ENCODE measurements around the gene OR5D16.
"Not testable (repeated sequence)": the region's sequence is repeated elsewhere in the genome, so short reads cannot be mapped to it uniquely, and the experiment has no call there.

Gene OR5D16

DNA sequence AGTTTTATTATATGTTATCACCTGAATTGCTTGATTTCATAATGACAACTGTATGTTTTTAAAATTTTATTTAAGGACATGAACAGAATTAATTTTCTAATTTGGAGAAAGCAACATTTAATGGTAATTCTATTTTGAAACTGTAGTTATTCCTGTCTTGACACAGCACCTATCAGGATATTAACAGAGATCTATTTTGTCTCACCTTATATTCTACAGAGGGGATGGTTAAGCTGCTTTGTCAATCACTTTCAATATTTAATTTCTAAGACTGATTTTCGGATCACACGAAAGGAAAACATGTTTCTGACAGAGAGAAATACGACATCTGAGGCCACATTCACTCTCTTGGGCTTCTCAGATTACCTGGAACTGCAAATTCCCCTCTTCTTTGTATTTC is at the start of gene OR5D16:
Gene OR5D16, plus strand, starts transcription at position 301 of the 400 bp plus-strand sequence. Its CDS starts 0 bp downstream, at position 301.
- no peak for DNase-seq (ENCODE audit: low read depth, low spot score)

DNA sequence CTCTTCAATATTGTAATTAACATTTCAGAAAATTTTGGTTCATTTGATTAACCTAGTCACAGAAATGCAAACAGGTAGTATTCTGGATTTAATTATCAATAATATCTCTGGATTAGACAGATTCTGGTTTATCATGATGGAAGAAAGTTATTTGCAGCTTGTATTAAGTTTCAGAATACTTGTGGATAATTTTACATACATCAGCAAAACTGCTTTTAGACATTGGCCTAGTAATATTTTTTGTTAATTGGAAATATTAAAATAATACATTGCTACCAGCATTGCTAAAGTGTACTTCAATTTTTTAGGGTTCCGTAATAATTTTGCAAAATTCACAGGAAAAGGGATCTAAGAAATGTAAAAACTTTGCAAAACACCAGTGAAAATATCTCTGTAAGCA is 46.9 kb upstream of the OR5D16 start:
- no peak for DNase-seq (ENCODE audit: low read depth, low spot score)

DNA sequence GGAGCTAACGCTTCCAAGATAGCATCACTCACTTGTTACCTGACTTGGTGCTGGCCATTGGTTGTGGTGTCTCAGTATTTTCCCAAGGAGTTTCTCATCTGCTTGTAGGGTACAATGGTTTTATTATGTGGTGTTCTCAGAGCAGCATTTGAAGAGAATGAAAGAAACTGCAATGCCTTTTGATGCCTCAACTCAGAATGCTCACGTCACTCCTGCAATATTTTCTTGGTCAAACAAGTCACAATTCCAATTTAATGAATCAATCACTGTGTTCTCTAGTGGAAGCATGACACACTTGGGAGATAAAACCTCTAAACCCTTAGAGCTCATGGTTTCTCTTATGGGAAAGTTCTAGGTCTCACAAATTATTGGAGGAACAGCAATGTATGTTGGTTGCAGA is 45.2 kb upstream of the OR5D16 start:
- DNase-seq (ENCODE audit: low read depth, low spot score), result no peak

DNA sequence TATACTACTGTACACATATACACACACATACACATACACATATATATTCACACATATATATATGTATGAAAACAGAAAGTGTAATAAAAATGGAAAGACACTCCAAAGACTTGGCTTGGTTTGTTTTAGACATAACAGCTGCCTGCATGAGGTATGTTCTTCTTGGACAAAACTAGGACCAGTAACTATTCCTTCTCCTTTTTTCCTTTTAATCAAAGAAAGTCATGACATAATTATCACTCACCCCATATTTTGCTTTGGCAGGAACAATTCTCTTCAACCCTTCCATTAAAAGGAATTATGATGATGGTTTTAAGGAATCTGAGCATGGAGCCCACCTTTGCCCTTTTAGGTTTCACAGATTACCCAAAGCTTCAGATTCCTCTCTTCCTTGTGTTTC is 43.3 kb upstream of the OR5D16 start, which contains the start of gene OR5D14:
Gene OR5D14, plus strand, starts transcription at position 301 of the 400 bp plus-strand sequence. Its CDS starts 0 bp downstream, at position 301.
- DNase-seq (ENCODE audit: low read depth, low spot score), result no peak

DNA sequence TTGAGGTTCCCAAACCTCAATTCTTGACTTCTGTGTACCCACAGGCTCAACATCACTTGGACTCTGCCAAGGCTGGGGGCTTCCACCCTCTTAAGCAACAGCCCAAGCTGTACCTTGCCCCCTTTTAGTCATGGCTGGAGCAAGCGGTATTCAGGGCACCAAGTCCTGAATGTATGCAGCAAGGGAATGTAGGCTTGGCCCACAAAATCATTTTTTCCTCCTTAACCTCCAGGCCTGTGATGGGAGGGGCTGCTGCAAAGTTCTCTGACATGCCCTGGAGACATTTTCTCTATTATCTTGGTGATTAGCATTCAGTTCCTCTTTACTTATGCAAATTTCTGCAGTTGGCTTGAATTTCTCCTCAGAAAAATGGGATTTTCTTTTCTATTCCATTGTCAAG is 32.3 kb upstream of the OR5D16 start:
- DNase-seq (ENCODE audit: low read depth, low spot score), result no peak

DNA sequence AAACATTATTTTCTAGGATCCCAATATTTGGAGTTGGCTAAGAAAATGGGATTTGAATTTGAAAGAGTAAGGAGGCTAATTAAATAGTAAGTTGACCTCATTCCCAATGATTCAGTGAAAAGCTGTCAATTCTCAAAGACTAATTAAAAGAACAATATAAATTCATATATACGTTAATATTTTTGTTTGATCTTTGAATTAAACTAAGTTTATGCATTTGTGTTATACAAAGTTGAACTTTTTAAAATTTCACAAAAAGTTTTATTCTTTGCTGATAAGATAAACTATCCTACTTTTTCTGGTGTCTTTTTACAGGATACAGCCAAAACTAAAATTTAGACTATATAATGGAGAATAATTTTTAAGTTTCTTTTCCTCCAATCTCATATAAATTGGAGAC is 27.5 kb upstream of the OR5D16 start, which contains the start of gene OR5L1:
Gene OR5L1, plus strand, starts transcription at position 301 of the 400 bp plus-strand sequence. CDS start 100 bp downstream, outside the sequence.
- DNase-seq (ENCODE audit: low read depth, low spot score), result no peak

DNA sequence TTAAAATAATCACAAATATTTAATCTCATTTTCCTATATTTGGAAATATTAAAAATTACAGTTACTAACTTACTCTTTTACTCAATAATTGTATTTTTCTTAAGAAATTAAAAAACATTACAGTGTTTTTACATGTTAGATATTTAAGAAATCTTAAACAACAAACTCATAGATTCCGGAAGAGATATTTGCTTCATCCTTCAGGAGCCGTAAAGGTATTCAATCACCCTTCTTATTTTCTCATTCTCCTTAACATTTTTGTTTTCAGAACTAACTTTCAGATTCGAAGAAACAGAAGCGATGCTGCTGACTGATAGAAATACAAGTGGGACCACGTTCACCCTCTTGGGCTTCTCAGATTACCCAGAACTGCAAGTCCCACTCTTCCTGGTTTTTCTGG is 19.2 kb upstream of the OR5D16 start, which contains the start of gene OR5D18:
Gene OR5D18, plus strand, starts transcription at position 301 of the 400 bp plus-strand sequence. Its CDS starts 0 bp downstream, at position 301.
- DNase-seq (ENCODE audit: low read depth, low spot score), result no peak

DNA sequence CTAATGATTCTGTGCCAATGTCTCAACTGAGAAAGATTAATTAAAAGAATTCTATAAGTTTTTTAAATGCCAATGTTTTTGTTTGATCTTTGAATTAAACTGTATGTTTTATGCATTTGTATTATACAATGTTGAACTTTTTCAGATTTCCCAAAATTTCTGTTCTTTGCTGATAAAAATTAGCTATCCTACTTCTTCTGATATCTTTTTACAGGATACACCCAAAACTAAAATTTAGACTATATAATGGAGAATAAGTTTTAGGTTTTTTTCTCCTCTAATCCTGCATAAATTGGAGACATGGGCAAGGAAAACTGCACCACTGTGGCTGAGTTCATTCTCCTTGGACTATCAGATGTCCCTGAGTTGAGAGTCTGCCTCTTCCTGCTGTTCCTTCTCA is 11.6 kb upstream of the OR5D16 start, which contains the start of gene OR5L2:
Gene OR5L2, plus strand, starts transcription at position 301 of the 400 bp plus-strand sequence. Its CDS starts 0 bp downstream, at position 301.
- DNase-seq (ENCODE audit: low read depth, low spot score), result no peak

DNA sequence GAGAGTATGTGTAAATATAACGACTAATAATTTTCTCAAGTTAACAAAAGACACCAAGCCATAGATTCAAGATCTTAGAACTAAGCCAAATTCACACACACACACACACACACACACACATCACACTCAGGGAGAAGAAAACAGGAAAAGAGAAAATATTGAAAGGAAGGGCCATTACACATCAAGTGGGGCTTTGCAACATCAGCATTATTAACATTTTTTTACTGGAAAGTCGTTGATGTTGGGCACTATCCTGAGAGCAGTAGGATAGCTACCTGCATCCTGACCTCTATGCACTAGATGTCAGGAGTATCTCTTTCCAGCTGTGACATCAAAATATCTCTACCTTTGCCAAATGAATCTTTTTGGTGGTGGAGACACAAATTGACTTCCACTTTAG is 8.9 kb downstream of the OR5D16 start:
- no peak for DNase-seq (ENCODE audit: low read depth, low spot score)

DNA sequence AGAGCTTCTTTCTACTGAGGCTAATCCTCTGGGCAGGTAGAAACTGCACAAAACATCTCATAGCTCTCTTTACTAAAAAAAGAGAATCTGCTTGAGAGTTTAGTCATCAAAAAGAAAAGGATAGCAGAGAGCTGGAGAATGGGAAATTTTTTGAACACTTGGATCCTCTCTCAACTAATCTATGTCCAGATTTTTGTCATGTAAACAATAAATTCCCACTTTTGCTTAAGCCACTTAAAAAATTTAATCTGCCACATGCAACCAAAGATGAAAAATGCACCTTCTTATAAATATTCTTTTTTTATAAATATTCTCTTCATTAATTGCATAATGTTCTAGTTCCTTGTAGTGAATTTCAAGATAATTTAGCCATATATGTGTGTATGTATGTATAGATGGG is 10.5 kb downstream of the OR5D16 start:
- no peak for DNase-seq (ENCODE audit: low read depth, low spot score)

DNA sequence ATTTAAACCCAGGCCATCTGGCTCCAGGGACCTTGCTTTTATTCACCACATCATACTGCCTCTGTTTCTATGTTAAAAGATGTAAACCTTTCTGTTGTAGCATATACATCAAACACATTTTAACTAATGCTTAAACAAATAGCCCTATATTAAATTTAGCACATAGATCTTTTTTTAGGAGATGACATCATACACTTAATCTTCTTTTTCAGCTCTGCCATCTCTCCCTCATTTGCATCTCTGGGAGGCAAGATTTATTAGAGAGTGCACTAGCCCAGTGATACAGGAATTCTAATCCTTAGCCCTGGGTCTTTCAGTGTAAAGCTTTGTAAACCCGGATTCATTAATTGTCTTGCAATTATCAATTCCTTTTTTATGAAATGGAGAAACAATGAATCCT is 13.6 kb downstream of the OR5D16 start:
- no peak for DNase-seq (ENCODE audit: low read depth, low spot score)

DNA sequence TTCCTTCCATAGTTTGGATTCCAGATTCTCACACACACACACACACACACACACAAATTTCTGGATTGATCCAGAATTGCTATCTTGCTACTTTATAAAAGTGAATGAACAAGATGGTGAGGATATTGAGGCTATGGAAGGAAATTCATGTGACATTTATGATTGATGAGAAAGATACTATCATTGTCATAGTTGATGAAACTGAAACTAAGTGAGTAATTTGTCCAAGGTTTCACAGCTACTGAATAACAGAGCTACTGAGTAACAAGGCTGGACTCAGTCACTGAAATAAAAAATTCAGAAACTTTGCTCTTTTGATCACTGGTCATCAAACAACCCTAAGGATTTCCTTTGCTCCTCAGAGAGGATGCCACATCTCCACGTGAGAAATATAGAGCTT is 16.2 kb downstream of the OR5D16 start:
- DNase-seq (ENCODE audit: low read depth, low spot score), result no peak

DNA sequence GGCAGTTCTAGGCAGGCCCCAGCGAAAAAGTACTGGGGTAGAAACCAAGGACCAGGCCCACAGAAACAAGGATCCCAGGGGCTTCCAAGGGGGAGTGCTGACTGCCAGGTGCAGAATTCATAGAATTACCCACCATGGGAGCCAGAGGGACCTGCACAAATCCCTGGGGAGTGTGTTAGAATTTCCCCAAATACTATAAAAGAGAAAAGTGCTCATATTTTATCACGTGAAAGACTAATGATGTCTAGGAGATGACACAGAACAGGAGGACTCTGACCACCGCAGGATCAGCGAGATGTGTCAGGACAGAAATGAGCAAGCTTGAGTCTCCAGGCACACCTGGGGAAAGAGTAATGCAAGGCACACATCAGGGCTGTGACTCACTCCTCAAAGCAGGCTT is 28.8 kb downstream of the OR5D16 start:
- not testable (repeated sequence) for DNase-seq (ENCODE audit: low read depth, low spot score)

DNA sequence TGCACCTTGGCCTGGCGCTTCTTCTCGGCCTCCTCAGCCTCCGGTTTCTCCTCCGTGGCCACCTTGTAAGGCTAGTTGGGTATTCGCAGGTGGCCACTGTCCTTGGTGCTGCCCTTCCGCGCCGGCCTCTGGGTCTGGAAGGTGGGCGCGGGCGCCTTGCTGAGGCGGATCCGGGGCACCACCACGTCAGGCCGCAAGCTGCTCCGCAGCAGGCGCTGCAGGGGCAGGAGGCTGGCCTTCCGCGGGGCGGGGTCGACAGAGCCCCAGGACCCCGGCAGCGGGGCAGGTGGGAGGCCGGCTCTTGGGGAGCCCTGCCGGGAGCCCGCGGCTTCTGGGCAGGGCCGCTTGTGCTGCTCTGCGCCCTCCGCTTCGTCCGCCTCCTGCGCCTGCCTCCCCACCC is 34.2 kb downstream of the OR5D16 start:
- not testable (repeated sequence) for DNase-seq (ENCODE audit: low read depth, low spot score)

DNA sequence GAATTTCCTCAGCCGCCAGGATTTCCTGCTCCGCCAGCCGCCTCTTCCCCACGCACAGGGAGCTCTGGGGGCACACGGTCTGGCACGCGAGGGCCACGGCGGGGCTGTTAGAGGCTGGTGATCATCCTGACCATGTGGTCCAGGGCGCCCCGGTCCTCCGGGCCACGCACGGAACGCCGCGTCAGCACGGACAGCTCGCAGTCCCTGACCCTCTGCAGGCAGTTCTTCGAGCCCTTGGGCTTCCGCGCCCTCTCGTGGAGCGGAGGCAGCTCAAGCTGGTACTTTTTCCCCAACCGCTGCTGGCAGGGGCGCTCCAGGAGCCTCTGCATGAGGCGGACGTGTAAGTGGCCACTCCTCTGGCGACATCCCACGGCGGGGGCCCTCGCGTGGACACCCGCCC is 34.6 kb downstream of the OR5D16 start:
- not testable (repeated sequence) for DNase-seq (ENCODE audit: low read depth, low spot score)

DNA sequence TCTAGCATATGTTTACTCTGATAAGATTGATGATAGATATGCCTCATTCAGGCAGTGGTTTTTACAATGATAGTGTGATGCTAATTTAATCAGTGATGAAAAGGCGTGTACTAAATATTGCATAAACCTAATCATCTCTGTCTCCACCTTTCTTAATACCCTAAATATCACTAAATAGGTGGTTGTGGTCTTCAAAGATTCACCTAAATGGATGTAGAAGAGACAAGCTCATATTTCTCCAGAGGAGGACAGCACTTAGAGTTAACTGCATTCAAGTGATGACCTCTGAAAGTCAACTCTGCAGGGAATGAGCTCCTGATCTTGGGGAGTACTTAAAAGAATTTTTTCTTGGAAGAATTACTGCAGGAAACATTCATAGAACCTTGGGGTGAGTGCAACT is 44.4 kb downstream of the OR5D16 start, which contains the start of gene TRIM51:
Gene TRIM51, plus strand, starts transcription at position 301 of the 400 bp plus-strand sequence. CDS start 2,132 bp downstream, outside the sequence.
- not testable (repeated sequence) for DNase-seq (ENCODE audit: low read depth, low spot score)

DNA sequence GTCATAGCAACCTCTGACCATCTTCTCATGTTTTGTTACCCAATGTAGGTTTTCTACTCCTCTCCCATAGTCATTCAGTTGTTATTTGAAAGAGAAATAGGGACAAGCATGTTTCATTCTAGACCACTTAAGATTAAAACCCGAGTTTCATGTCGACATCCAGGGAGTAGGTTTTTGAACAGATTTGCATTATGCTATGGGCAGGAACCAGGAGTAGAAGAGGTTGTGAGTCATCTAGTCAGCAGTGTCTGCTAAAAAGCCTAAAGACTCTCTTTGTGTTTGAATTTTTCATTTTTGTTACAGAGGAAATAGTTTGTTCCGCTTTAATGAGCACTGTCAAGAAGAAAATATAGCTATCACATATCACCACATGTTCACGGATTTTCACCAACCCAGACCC is 46.4 kb downstream of the OR5D16 start:
- not testable (repeated sequence) for DNase-seq (ENCODE audit: low read depth, low spot score)

DNA sequence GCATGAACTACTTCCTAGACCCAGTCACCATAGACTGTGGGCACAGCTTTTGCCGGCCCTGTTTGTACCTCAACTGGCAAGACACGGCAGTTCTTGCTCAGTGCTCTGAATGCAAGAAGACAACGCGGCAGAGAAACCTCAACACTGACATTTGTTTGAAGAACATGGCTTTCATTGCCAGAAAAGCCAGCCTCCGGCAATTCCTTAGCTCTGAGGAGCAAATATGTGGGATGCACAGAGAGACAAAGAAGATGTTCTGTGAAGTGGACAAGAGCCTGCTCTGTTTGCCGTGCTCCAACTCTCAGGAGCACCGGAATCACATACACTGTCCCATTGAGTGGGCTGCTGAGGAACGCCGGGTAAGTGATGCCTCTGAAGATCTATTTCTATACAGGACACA is 46.9 kb downstream of the OR5D16 start:
- not testable (repeated sequence) for DNase-seq (ENCODE audit: low read depth, low spot score)

Measured in activated CD4-positive, CD25-positive, alpha-beta regulatory T cell treated with anti-CD3 and anti-CD28 coated beads, Interleukin-2, amount 50 U/mL, for 16 hours (primary cell).